ENCODE measurements around the gene TRPC5OS.

DNA sequence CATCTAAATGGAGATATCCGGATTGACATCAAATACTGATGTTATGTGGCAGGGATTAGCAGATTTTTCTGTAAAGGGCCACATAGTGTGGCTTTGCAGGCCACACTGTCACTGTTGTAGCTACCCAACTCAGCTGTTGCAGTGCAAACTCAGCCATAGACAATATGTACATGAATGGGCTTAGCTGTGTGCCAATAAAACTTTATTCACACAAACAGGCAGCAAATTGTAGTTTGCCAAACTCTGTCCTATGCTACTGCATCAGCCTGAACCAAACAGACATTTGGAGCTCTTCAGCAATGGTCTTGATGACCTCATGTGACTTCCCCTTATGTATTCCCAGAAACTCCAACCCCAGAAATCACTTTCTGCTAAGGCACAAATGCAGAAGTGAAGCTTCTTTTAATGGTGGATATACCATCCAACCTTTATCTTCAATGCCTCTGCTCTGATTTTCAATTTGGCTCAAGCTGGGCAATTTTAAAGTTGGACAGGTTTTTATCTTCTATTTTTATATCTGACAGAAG is 18.4 kb upstream of the TRPC5OS start:
- TF ChIP-seq, protein P1, sequence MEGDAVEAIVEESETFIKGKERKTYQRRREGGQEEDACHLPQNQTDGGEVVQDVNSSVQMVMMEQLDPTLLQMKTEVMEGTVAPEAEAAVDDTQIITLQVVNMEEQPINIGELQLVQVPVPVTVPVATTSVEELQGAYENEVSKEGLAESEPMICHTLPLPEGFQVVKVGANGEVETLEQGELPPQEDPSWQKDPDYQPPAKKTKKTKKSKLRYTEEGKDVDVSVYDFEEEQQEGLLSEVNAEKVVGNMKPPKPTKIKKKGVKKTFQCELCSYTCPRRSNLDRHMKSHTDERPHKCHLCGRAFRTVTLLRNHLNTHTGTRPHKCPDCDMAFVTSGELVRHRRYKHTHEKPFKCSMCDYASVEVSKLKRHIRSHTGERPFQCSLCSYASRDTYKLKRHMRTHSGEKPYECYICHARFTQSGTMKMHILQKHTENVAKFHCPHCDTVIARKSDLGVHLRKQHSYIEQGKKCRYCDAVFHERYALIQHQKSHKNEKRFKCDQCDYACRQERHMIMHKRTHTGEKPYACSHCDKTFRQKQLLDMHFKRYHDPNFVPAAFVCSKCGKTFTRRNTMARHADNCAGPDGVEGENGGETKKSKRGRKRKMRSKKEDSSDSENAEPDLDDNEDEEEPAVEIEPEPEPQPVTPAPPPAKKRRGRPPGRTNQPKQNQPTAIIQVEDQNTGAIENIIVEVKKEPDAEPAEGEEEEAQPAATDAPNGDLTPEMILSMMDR (conservative IDR thresholded peaks at IDR 0.05; ENCODE audit: low read depth, low read length), result no peak
- TF ChIP-seq USF2 (IDR thresholded peaks at IDR 0.05; ENCODE audit: low read depth, low read length), result no peak
- no peak for TF ChIP-seq MXI1 (IDR thresholded peaks at IDR 0.05; ENCODE audit: borderline replicate concordance, low read depth, low read length)
- TF ChIP-seq FOS (IDR thresholded peaks at IDR 0.05; ENCODE audit: low read depth, low read length), result no peak
- no peak for TF ChIP-seq CHD1 (IDR thresholded peaks at IDR 0.05; ENCODE audit: low read depth, low read length)
- TF ChIP-seq SMC3 (IDR thresholded peaks at IDR 0.05; ENCODE audit: low read depth, low read length), result no peak
- no peak for TF ChIP-seq POLR2A (IDR thresholded peaks at IDR 0.05; ENCODE audit: low read depth, low read length)
- no peak for TF ChIP-seq MAZ (IDR thresholded peaks at IDR 0.05; ENCODE audit: borderline replicate concordance, low read depth, low read length)
- no peak for TF ChIP-seq RAD21 (IDR thresholded peaks at IDR 0.05; ENCODE audit: low read length)
- TF ChIP-seq RFX5 (IDR thresholded peaks at IDR 0.05; ENCODE audit: low read depth, low read length), result no peak
